ENCODE measurements around the gene PROSER3. TPM values are rescaled to one million over a fixed set of nuclear protein-coding genes. Genes with fewer than 3 reads are reported as not detected.

PROSER3 gene
- total RNA-seq = 3.0 and 7.2 TPM in 2 replicates

GRCh38 chr19:35757749-35758608 is at the start of gene PROSER3:
PROSER3 (plus strand) TSS chr19:35758176; CDS start chr19:35758216, 40 bp downstream.

GRCh38 chr19:35717665-35718344 is 40.2 kb upstream of the PROSER3 start, which contains the start of gene KMT2B:
KMT2B (plus strand) TSS chr19:35718003; CDS start chr19:35718019, 16 bp downstream.

GRCh38 chr19:35742121-35742724 is 15.8 kb upstream of the PROSER3 start, which contains the start of gene IGFLR1:
IGFLR1 (minus strand) TSS chr19:35742452; CDS start chr19:35741180, 1,272 bp downstream.

GRCh38 chr19:35745328-35746086 is 12.5 kb upstream of the PROSER3 start, which contains the start of the genes PSENEN and U2AF1L4:
PSENEN (plus strand) TSS chr19:35745651; CDS start chr19:35745931, 280 bp downstream.
U2AF1L4 (minus strand) TSS chr19:35745418; CDS start chr19:35745391, 27 bp downstream.

GRCh38 chr19:35748106-35749020 is 9.6 kb upstream of the PROSER3 start, which contains the start of gene LIN37:
LIN37 (plus strand) TSS chr19:35748576; CDS start chr19:35748725, 149 bp downstream.

GRCh38 chr19:35756377-35757230 is 1.4 kb upstream of the PROSER3 start, which contains the start of gene HSPB6:
HSPB6 (minus strand) TSS chr19:35757029; CDS start chr19:35757008, 21 bp downstream.

GRCh38 chr19:35775298-35776101 is 17.5 kb downstream of the PROSER3 start, which contains the start of gene ARHGAP33:
ARHGAP33 (plus strand) TSS chr19:35775564; CDS start chr19:35775659, 95 bp downstream.

GRCh38 chr19:35812220-35813042 is 54.5 kb downstream of the PROSER3 start, which contains the start of gene PRODH2:
PRODH2 (minus strand) TSS chr19:35812845; CDS start chr19:35812805, 40 bp downstream.

Other genes with a start within 250 kb of the PROSER3 start
- gene DMKN, start 244.5 kb upstream of the PROSER3 start, total RNA-seq = 0.23 and 0.30 TPM in 2 replicates
- 0.59 and 0.65 TPM in 2 replicates for gene SBSN, start 229.9 kb upstream of the PROSER3 start, total RNA-seq
- gene GAPDHS, start 224.7 kb upstream of the PROSER3 start, total RNA-seq = not detected in 2 replicates
- 61.2 and 100 TPM in 2 replicates for gene TMEM147, start 212.6 kb upstream of the PROSER3 start, total RNA-seq
- not detected in 2 replicates for gene ATP4A, start 194.5 kb upstream of the PROSER3 start, total RNA-seq
- not detected in 2 replicates for gene PMIS2, start 172.0 kb upstream of the PROSER3 start, total RNA-seq
- 5.6 and 8.4 TPM in 2 replicates for gene HAUS5, start 145.4 kb upstream of the PROSER3 start, total RNA-seq
- gene RBM42, start 129.1 kb upstream of the PROSER3 start, total RNA-seq = 30.0 and 42.8 TPM in 2 replicates
- gene ETV2, start 116.4 kb upstream of the PROSER3 start, total RNA-seq = 0.30 TPM in 1 of 2 replicates, not detected in the other
- gene COX6B1, start 109.9 kb upstream of the PROSER3 start, total RNA-seq = 228 and 480 TPM in 2 replicates
- gene UPK1A, start 91.7 kb upstream of the PROSER3 start, total RNA-seq = not detected in 2 replicates
- not detected in 2 replicates for gene ZBTB32, start 53.6 kb upstream of the PROSER3 start, total RNA-seq
- gene KMT2B, start 40.2 kb upstream of the PROSER3 start, total RNA-seq = 5.9 and 16.0 TPM in 2 replicates
- 0.30 and 0.42 TPM in 2 replicates for gene IGFLR1, start 15.7 kb upstream of the PROSER3 start, total RNA-seq
- 4.2 and 9.8 TPM in 2 replicates for gene U2AF1L4, start 12.8 kb upstream of the PROSER3 start, total RNA-seq
- 9.5 and 10.4 TPM in 2 replicates for gene PSENEN, start 12.5 kb upstream of the PROSER3 start, total RNA-seq
- 8.1 and 12.2 TPM in 2 replicates for gene LIN37, start 9.6 kb upstream of the PROSER3 start, total RNA-seq
- 77.2 and 141 TPM in 2 replicates for gene HSPB6, start 1.1 kb upstream of the PROSER3 start, total RNA-seq
- gene ARHGAP33, start 17.4 kb downstream of the PROSER3 start, total RNA-seq = 1.8 and 6.2 TPM in 2 replicates
- gene PRODH2, start 54.7 kb downstream of the PROSER3 start, total RNA-seq = not detected in 2 replicates
- gene NPHS1, start 94.3 kb downstream of the PROSER3 start, total RNA-seq = not detected in 2 replicates
- gene KIRREL2, start 98.7 kb downstream of the PROSER3 start, total RNA-seq = 0.05 TPM in 1 of 2 replicates, not detected in the other
- gene APLP1, start 110.4 kb downstream of the PROSER3 start, total RNA-seq = 15.4 and 15.7 TPM in 2 replicates
- 2.7 and 5.2 TPM in 2 replicates for gene NFKBID, start 142.4 kb downstream of the PROSER3 start, total RNA-seq
- gene HCST, start 144.4 kb downstream of the PROSER3 start, total RNA-seq = 1.2 TPM in 2 replicates
- gene TYROBP, start 150.1 kb downstream of the PROSER3 start, total RNA-seq = not detected in 2 replicates
- 3.6 and 4.2 TPM in 2 replicates for gene LRFN3, start 178.2 kb downstream of the PROSER3 start, total RNA-seq
- 8.1 and 11.9 TPM in 2 replicates for gene SDHAF1, start 237.0 kb downstream of the PROSER3 start, total RNA-seq